OCI-LY3 (cell line): ENCODE results near the gene FOXRED1.

Experiments
- EZH2phosphoT487 ChIP-seq: fragments of 200-600 bp; shearing (Covaris generic); IDR thresholded peaks from 2 replicates; pipeline ENCODE4 v1.6.1; 2018; ENCODE audit warnings: antibody characterized with exemption, mixed run types, low read depth
- TF ChIP-seq, protein P1 (sequence below): fragments of 200-600, 300-600 bp; sonication (generic); IDR thresholded peaks from 2 replicates; pipeline ENCODE4 v1.5.1; 2014; ENCODE audit warnings: antibody characterized with exemption, low read length, low read depth

DNA sequence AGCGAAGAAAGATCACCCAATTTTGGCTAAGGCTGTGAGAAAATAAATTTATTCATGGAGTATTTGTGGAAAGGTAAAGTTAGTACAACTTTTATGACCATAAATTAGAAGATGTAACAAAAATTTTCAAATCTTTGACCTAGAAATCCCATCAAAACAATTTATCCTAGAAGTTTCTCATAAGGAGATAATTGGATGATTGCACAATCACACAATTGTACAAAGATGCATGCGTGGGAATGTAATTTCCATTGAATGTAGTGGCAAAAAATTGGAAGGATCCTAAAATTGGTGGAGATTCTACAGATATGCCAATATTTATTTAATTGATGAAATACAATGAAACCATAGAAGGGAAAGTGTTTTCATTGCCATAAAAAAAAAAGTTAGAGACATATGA is 11.8 kb upstream of the FOXRED1 start:
- TF ChIP-seq, protein P1, sequence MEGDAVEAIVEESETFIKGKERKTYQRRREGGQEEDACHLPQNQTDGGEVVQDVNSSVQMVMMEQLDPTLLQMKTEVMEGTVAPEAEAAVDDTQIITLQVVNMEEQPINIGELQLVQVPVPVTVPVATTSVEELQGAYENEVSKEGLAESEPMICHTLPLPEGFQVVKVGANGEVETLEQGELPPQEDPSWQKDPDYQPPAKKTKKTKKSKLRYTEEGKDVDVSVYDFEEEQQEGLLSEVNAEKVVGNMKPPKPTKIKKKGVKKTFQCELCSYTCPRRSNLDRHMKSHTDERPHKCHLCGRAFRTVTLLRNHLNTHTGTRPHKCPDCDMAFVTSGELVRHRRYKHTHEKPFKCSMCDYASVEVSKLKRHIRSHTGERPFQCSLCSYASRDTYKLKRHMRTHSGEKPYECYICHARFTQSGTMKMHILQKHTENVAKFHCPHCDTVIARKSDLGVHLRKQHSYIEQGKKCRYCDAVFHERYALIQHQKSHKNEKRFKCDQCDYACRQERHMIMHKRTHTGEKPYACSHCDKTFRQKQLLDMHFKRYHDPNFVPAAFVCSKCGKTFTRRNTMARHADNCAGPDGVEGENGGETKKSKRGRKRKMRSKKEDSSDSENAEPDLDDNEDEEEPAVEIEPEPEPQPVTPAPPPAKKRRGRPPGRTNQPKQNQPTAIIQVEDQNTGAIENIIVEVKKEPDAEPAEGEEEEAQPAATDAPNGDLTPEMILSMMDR: no peak
- TF ChIP-seq EZH2phosphoT487: no peak
